Inflammatory macrophage treated with lipopolysaccharide for 1 hour (primary cell): ENCODE data around the gene BCL2L2.
"Not testable (repeated sequence)": the region's sequence is repeated elsewhere in the genome, so short reads cannot be mapped to it uniquely, and the experiment has no call there.

Experiments used
- DNase-seq, 2 donors: peaks; one replicate each; pipeline ENCODE4 v3.0.0-alpha.2; 2020 to 2022

BCL2L2 gene

DNA sequence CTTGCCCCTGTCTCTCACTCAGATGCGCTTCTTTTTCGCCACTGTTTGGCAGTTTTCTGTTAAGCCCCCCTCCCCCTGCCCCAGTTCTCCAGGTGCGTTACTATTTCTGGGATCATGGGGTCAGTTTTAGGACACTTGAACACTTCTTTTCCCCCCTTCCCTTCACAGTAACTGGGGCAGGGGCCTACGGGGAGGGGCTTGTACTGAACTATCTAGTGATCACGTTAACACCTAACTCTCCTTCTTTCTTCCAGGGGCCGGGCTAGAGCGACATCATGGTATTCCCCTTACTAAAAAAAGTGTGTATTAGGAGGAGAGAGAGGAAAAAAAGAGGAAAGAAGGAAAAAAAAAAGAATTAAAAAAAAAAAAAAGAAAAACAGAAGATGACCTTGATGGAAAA, 18.4 kb downstream of the BCL2L2 start:
- no peak for DNase-seq

GRCh38 chr14:23325746-23326145, 19.1 kb downstream of the BCL2L2 start:
- DNase-seq: not testable (repeated sequence)

DNA sequence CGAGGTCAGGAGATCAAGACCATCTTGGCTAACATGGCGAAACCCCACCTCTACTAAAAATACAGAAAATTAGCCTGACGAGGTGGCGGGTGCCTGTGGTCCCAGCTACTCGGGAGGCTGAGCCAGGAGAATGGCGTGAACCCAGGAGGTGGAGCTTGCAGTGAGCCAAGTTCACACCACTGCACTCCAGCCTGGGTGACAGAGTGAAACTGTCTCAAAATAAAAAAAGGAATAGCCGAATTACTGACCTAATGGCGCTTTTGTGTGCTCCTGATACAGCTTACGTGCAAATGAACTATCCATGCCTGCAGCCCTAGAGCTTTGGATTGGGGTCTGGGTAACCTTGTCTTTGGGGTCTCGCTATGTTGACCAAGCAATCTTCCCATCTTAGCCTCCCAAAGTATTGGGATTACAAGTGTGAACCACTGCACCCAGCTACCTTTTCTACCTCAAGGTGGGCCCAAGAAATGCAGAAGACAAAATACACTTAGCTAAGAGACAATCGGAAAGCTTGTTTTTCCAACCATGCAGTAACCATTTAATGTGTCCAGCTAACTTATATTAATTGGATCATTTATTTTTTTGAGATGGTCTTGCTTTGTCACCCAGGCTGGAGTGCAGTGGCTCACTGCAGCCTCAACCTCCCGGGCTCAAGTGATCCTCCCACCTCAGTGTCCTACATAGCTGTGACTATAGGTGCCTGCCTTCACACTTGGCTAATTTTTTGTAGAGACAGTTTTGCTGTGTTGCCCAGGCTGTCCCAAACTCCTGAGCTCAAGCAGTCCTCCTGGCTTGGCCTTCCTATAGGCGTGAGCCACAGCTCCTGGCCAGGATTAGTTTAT, 20.1 kb downstream of the BCL2L2 start:
- DNase-seq: no peak

- peak; percentile 57 to 85 for DNase-seq
Measured at GRCh38 chr14:23327947-23328744, 21.5 kb downstream of the BCL2L2 start.

DNA sequence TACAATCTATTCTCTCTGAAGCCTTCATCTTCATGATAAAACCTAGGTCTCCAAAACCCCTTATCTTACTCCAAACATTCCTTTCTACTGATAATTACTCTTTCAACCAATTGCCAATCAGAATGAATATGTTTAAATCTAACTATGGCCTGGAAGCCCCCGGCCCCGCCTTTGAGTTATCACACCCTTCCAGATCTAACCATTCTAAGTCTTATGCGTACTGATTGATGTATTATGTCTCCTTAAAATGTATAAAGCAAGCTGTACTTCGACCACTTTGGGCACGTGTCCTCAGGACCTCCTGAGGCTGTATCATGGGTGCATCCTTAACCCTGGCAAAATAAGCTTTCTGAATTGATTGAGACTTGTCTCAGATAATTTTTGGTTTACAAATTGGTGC, 29.0 kb downstream of the BCL2L2 start:
- DNase-seq: no peak

- no peak for DNase-seq
Measured at GRCh38 chr14:23339506-23340268, 33.1 kb downstream of the BCL2L2 start.

DNA sequence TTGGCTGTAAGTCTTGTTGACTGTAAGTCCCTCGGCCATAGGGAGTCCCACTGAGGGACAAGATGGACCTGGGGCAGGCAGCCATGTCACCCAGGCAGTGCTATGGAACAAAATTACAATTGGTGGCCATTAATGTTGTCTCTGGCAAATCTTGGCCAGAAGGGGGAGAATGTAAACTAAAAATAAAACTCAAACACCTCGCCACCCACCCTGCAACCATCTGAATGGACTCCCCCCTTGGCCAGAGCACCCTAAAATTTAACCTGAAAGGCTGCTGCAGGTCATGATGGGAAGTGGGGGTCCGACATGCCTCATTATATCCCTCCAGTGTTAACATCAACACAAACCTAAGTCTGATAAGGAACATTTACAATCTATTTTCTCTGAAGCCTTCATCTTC, 37.8 kb downstream of the BCL2L2 start:
- no peak for DNase-seq

DNA sequence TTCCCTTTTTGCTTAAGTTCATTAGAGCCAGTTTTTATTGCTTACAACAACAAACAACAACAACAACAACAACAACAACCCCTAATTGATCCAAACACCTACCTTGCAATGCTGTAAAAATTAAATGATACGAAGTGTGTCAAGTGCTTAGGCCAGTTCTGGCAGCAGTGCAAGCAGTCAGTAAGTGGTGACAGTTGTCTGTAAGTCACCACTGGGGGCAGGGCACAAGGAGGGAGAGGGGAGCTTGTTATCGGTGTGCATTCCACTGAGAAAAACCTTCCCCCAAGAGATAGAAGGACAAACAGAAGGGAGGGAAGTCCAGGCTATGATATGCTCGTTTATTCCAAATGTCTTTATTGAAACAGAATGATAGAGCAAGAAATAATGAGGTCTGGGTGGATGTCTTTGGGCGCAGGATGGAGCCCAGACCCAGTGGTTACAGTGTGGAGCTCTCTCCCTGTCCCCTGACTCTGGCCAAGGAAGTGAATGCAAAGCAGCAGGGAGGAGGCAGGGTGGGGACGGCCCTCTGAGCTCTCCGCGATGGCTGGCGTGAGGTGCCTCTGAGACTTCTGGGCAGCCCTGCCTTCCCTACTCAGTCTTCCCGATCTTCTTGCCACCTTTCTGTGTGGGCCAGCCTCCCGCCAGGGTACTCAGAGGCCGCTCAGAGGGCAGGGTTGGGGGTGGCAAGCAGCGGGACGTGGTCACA, 39.5 kb downstream of the BCL2L2 start:
- DNase-seq: no peak

- no peak for DNase-seq
Measured at GRCh38 chr14:23346693-23347405, 40.2 kb downstream of the BCL2L2 start.

GRCh38 chr14:23347406-23348296, 41.0 kb downstream of the BCL2L2 start:
- no peak for DNase-seq

DNA sequence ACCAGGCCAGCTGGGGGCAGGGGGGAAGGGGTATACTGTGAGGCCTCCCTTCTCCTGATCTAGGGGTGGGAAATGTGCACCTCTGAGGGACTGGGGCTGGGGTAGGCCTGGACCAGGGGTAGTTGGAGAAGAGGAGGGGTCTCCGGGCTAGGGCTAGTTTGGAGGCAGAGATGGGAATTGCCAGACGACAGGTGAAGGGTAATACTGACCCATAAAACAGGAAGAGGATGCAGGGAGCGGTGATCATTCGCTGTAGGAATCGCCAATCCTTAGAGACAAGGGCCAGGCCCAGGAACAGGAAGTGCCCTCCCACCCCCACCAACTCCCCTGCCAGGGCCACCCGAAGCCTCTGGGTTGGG, 41.6 kb downstream of the BCL2L2 start:
- no peak for DNase-seq

DNA sequence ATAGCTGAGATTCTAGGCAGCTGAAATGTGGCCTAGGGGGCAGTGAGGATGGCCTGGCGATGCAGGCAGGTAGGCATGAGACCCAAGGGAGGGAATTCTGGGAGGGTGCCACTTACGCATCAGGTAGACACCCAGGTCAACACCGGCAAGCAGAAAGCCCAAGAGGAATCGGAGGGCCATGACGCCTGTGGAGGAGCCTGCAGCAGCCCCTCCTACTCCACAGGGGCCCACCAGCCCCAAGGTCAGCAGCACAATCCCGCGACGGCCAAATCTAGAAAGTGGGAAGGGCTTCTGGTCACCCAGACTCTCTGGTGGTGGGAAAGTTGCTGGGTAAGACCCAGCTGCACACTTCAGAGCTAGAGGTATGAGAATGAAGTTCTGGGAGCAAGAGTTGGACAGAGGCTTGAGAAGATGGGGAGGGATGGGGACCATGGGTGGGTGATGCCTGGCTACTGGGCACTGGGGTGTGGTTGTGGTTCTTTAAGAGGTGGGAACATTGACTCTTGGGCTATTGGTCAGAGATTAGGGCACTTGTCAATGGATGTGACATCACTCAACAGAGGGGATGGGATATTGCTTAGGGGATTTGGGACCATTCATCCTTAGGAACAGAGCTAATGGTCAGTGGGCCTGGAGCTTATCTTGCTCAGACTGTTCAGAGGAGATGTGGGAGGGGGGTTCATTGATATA, 42.7 kb downstream of the BCL2L2 start:
- DNase-seq: no peak

- no peak for DNase-seq
Measured at GRCh38 chr14:23351681-23352505, 45.3 kb downstream of the BCL2L2 start.

- no peak for DNase-seq
Measured at GRCh38 chr14:23352506-23353432, 46.1 kb downstream of the BCL2L2 start, which contains the start of gene SLC22A17. Gene SLC22A17, minus strand, starts transcription at chr14:23352887.

- DNase-seq: no peak
Measured at GRCh38 chr14:23353433-23353780, 46.8 kb downstream of the BCL2L2 start.

DNA sequence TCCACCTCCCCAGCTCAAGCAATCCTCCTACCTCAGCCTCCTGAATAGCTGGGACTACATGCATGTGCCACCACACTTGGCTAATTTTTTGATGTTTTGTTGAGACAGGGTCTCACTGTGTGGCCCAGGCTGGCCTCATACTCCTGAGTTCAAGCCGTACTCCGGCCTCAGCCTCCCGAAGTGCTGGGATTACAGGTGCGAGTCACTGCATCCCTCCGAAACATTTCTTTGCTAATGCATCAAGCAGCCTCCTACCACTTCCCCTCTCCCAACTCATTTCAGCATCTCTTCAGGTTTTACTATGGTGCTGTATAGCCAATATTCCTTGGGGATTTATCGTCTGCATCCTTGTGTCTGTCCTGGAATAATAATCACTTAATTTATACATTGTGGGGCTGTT, 48.4 kb downstream of the BCL2L2 start:
- DNase-seq: no peak

DNA sequence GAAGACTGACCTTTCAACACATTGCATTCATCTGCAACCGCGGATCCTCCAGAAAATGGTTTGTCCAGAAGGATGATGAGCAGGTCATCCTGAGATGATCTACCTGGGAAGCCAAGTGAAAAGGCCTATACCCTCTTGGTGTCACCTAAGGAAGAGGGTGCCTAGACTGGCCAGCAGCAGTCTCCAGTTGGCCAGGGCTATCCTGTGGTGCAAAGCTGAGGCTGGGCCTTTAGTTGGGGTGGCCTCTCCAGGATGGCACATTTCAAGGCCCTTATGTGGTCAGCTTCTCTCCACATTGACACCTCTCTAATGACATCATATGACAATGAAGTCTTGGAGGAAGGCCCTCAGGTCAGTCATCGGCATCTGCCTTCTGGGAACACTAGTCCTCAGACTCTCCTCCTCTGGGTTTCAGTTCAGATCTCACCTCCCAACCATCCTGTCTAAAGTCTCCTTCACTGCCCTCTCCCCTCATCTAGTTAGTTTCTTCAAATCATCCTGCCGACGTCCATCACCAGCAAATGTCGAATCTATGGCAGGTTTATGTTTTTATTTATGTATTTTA, 49.3 kb downstream of the BCL2L2 start:
- DNase-seq: no peak

DNA sequence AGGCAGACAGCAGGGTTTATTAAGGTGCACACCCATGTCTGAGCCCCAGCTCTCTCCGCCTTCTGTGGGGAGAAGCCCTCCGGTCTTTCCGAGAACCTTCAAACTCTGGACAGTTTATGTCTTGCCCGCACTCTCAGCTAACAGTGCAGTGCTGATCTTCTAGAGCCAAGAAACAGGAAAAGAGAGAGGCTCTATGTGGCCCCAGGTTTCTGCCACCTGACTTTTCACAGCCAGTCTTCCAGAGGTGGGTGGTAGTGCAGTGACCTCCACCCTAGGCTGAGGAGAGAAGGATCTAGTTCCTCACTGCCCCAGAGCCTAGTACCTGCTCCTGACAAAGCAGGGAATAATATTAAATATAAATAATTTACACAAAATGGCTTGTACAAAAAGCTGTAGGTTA, 50.0 kb downstream of the BCL2L2 start:
- DNase-seq: no peak
